IMR-90 (cell line): ENCODE measurements around the gene FAM217B. TPM values are rescaled to one million over a fixed set of nuclear protein-coding genes. Genes with fewer than 3 reads are reported as not detected.

Source experiments
- ATAC-seq: fragments of 200-7000 bp; cut with Tn5 transposase; 2 replicates; pipeline ENCODE4 v1.9.1; 2020; ENCODE audit warnings: low read depth, mild to moderate bottlenecking, moderate library complexity
- BruUV-seq: library from RNA; stranded (reverse); fragments of 400-500 nt; replicated peaks from 2 replicates; lab custom pipeline; 2021; lab: Mats Ljungman, UMichigan
- CTCF ChIA-PET: fragments of 300-600 bp; formaldehyde crosslinking; extraction: SDS; loops from one replicate; lab custom pipeline; 2021; ENCODE audit warnings: antibody characterized with exemption; lab: Yijun Ruan, JAX
- POLR2A ChIA-PET: fragments of 300-600 bp; sonication (Branson Sonifier 250); formaldehyde crosslinking; loops from one replicate; lab custom pipeline; 2022; ENCODE audit warnings: antibody characterized with exemption; ENCODE audit not compliant: unreplicated experiment; lab: Charles Lee
- DNase-seq: peaks from one replicate; pipeline ENCODE4 v3.0.0; 2013
- H2AFZ ChIP-seq: replicated peaks from 2 replicates; pipeline ENCODE3; 2013; ENCODE audit warnings: low read length, mild to moderate bottlenecking; ENCODE audit not compliant: poor library complexity
- H2AK5ac ChIP-seq: 2 replicates; pipeline ENCODE4 v1.6.1; 2013; ENCODE audit warnings: low read depth, low read length, inconsistent platforms
- H2AK9ac ChIP-seq: replicated peaks from 2 replicates; pipeline ENCODE3; 2013; ENCODE audit warnings: mild to moderate bottlenecking, low read depth, low read length, moderate library complexity; ENCODE audit not compliant: poor library complexity
- H2BK120ac ChIP-seq: 2 replicates; pipeline ENCODE4 v1.6.1; 2013; ENCODE audit warnings: low read depth, low read length, inconsistent platforms
- H2BK15ac ChIP-seq: 3 replicates; pipeline ENCODE4 v1.6.1; 2013; ENCODE audit warnings: low read depth, low read length, inconsistent platforms
- H2BK20ac ChIP-seq: 2 replicates; pipeline ENCODE4 v1.6.1; 2013; ENCODE audit warnings: low read depth, mild to moderate bottlenecking, inconsistent platforms, low read length, moderate library complexity
- H2BK5ac ChIP-seq: 2 replicates; pipeline ENCODE4 v1.6.1; 2013; ENCODE audit warnings: mild to moderate bottlenecking, low read depth, low read length, inconsistent platforms; ENCODE audit not compliant: poor library complexity, severe bottlenecking
- H3K14ac ChIP-seq: replicated peaks from 2 replicates; pipeline ENCODE4 v1.6.1; 2013; ENCODE audit warnings: low read depth, low read length, inconsistent platforms
- H3K18ac ChIP-seq: 2 replicates; pipeline ENCODE4 v1.6.1; 2013; ENCODE audit warnings: low read depth, low read length, control low read depth
- H3K23ac ChIP-seq: 2 replicates; pipeline ENCODE4 v1.6.1; 2013; ENCODE audit warnings: low read depth, low read length, inconsistent platforms
- H3K27ac ChIP-seq: 2 replicates; pipeline ENCODE4 v1.5.1; 2013; ENCODE audit warnings: mild to moderate bottlenecking, control low read depth, low read length; ENCODE audit not compliant: insufficient read depth
- H3K27me3 ChIP-seq: 2 replicates; pipeline ENCODE4 v1.6.1; 2013; ENCODE audit warnings: low read length; ENCODE audit not compliant: control insufficient read depth, insufficient read depth
- H3K36me3 ChIP-seq: 2 replicates; pipeline ENCODE4 v1.6.1; 2013; ENCODE audit warnings: low read length, mixed read lengths; ENCODE audit not compliant: control insufficient read depth, insufficient read depth
- H3K4ac ChIP-seq: 2 replicates; pipeline ENCODE4 v1.6.1; 2013; ENCODE audit warnings: low read depth, low read length, inconsistent platforms
- H3K4me1 ChIP-seq: 2 replicates; pipeline ENCODE4 v1.6.1; 2013; ENCODE audit warnings: low read length, mixed read lengths; ENCODE audit not compliant: control insufficient read depth, insufficient read depth
- H3K4me2 ChIP-seq: 2 replicates; pipeline ENCODE4 v1.6.1; 2013; ENCODE audit warnings: low read depth, mild to moderate bottlenecking, control low read depth, low read length, moderate library complexity
- H3K4me3 ChIP-seq: 2 replicates; pipeline ENCODE4 v1.5.1; 2013; ENCODE audit warnings: low read depth, mild to moderate bottlenecking, control low read depth, low read length, moderate library complexity; ENCODE audit not compliant: insufficient read depth
- H3K56ac ChIP-seq: 2 replicates; pipeline ENCODE4 v1.6.1; 2013; ENCODE audit warnings: low read length, inconsistent platforms; ENCODE audit not compliant: insufficient read depth; ENCODE audit errors: extremely low read depth
- H3K79me1 ChIP-seq, 2 experiments: 2 replicates each; pipeline ENCODE4 v1.6.1; 2013; ENCODE audit warnings: low read length in 2 of 2, inconsistent platforms in 1 of 2, low read depth in 1 of 2
- H3K9ac ChIP-seq: 2 replicates; pipeline ENCODE4 v1.6.1; 2013; ENCODE audit warnings: low read depth, low read length, control low read depth
- H3K9me1 ChIP-seq: 2 replicates; pipeline ENCODE4 v1.6.1; 2013; ENCODE audit warnings: low read length, inconsistent platforms; ENCODE audit not compliant: insufficient read depth
- H3K9me3 ChIP-seq: 2 replicates; pipeline ENCODE4 v1.6.1; 2013; ENCODE audit warnings: low read length; ENCODE audit not compliant: control insufficient read depth, insufficient read depth
- H4K20me1 ChIP-seq: 2 replicates; pipeline ENCODE4 v1.6.1; 2013; ENCODE audit warnings: low read length, inconsistent platforms; ENCODE audit not compliant: insufficient read depth
- H4K5ac ChIP-seq: 2 replicates; pipeline ENCODE4 v1.6.1; 2013; ENCODE audit warnings: mild to moderate bottlenecking, low read depth, low read length, control low read depth
- H4K8ac ChIP-seq, 2 experiments: 2 replicates each; pipeline ENCODE4 v1.6.1; 2013; ENCODE audit warnings: low read depth in 2 of 2, low read length in 2 of 2, control low read depth in 1 of 2, inconsistent platforms in 1 of 2
- H4K91ac ChIP-seq: 2 replicates; pipeline ENCODE4 v1.6.1; 2013; ENCODE audit warnings: low read depth, low read length, inconsistent platforms; ENCODE audit not compliant: insufficient read depth
- BHLHE40 ChIP-seq: fragments of 150-350 bp; IDR thresholded peaks from 2 replicates; pipeline ENCODE4 v1.6.1; 2016; ENCODE audit warnings: mild to moderate bottlenecking, low read depth, low read length
- CEBPB ChIP-seq: IDR thresholded peaks from 2 replicates; pipeline ENCODE4 v1.6.1; 2012; ENCODE audit warnings: low read depth, low read length, improper control_type of control experiment
- CHD1 ChIP-seq: IDR thresholded peaks from 2 replicates; pipeline ENCODE4 v1.6.1; 2012; ENCODE audit warnings: low read depth, low read length, improper control_type of control experiment
- CTCF ChIP-seq: conservative IDR thresholded peaks from 2 replicates; pipeline ENCODE4 v1.5.1; 2012; ENCODE audit warnings: mild to moderate bottlenecking, low read depth, low read length, improper control_type of control experiment
- ELK1 ChIP-seq: fragments of 150-350 bp; IDR thresholded peaks from 2 replicates; pipeline ENCODE4 v1.6.1; 2016; ENCODE audit warnings: low read depth, mild to moderate bottlenecking, low read length, moderate library complexity, borderline replicate concordance
- FOS ChIP-seq: fragments of 150-350 bp; IDR thresholded peaks from 2 replicates; pipeline ENCODE4 v1.6.1; 2016; ENCODE audit warnings: low read depth, low read length
- MAFK ChIP-seq: IDR thresholded peaks from 2 replicates; pipeline ENCODE4 v1.6.1; 2012; ENCODE audit warnings: low read depth, low read length, improper control_type of control experiment
- MAZ ChIP-seq: IDR thresholded peaks from 2 replicates; pipeline ENCODE4 v1.6.1; 2012; ENCODE audit warnings: low read depth, mild to moderate bottlenecking, low read length, improper control_type of control experiment, moderate library complexity, borderline replicate concordance
- MXI1 ChIP-seq: IDR thresholded peaks from 2 replicates; pipeline ENCODE4 v1.6.1; 2012; ENCODE audit warnings: low read depth, mild to moderate bottlenecking, low read length, moderate library complexity, borderline replicate concordance
- NFE2L2 ChIP-seq: fragments of 150-350 bp; IDR thresholded peaks from 2 replicates; pipeline ENCODE4 v1.6.1; 2016; ENCODE audit warnings: low read depth, mild to moderate bottlenecking, low read length
- POLR2A ChIP-seq: IDR thresholded peaks from 2 replicates; pipeline ENCODE4 v1.6.1; 2012; ENCODE audit warnings: mild to moderate bottlenecking, low read depth, low read length
- RAD21 ChIP-seq: IDR thresholded peaks from 2 replicates; pipeline ENCODE4 v1.6.1; 2012; ENCODE audit warnings: low read length, improper control_type of control experiment
- RCOR1 ChIP-seq: IDR thresholded peaks from 2 replicates; pipeline ENCODE4 v1.6.1; 2012; ENCODE audit warnings: mild to moderate bottlenecking, low read length, improper control_type of control experiment; ENCODE audit not compliant: insufficient replicate concordance
- RFX5 ChIP-seq: IDR thresholded peaks from 2 replicates; pipeline ENCODE4 v1.8.0; 2012; ENCODE audit warnings: low read depth, mild to moderate bottlenecking, low read length, moderate library complexity
- SMC3 ChIP-seq: fragments of 150-350 bp; IDR thresholded peaks from 2 replicates; pipeline ENCODE4 v1.6.1; 2016; ENCODE audit warnings: low read depth, mild to moderate bottlenecking, antibody characterized with exemption, low read length, moderate library complexity
- USF2 ChIP-seq: fragments of 150-350 bp; IDR thresholded peaks from 2 replicates; pipeline ENCODE4 v1.6.1; 2017; ENCODE audit warnings: mild to moderate bottlenecking, antibody characterized with exemption, low read length, low read depth
- WGBS, 2 experiments: methylation state at CpG; one replicate each; pipeline versions ENCODE4 v1.1.5 to v1.1.7; 2013; ENCODE audit warnings: missing lambda C conversion rate in 2 of 2; ENCODE audit not compliant: insufficient read length in 1 of 2; ENCODE audit errors: extremely low coverage in 2 of 2; 5-methylcytosine and 5-hydroxymethylcytosine counted together
- dilution Hi-C: fragments of 300-500 bp; cut with HindIII; formaldehyde crosslinking; loops from one replicate; pipeline ENCODE4 v1.14.3; 2018; ENCODE audit warnings: low sequenced_read_pairs; ENCODE audit not compliant: unreplicated experiment
- in situ Hi-C: fragments of 300-500 bp; cut with MboI; formaldehyde crosslinking; loops from 3 replicates; pipeline ENCODE4 v1.14.3; 2019; ENCODE audit warnings: low sequenced_read_pairs, inconsistent platforms, mixed read lengths
- intact Hi-C: fragments of 100-400 bp; cut with micrococcal nuclease; formaldehyde crosslinking; loops from 2 replicates; pipeline ENCODE4 v1.10.0; 2022
- polyA plus RNA-seq, 3 experiments: library from polyadenylated mRNA; depleted of rRNA; stranded (reverse); fragments of >200 nt; gene quantifications; 2 replicates each; pipeline ENCODE4 v1.2.3, GENCODE V29; 2012; ENCODE audit warnings: low replicate concordance in 1 of 3
- total RNA-seq: library from RNA; depleted of rRNA; stranded (reverse); fragments of >200 nt; gene quantifications from 2 replicates; pipeline ENCODE4 v1.2.3, GENCODE V29; 2012

Gene FAM217B
- total and polyA plus RNA-seq, 2 of the 4 experiments (the other 2 are of a cell fraction), result 3.0 to 3.9 TPM

GRCh38 chr20:59932616-59933295, 7.4 kb upstream of the FAM217B start:
- Histone ChIP-seq H4K5ac (no peak overlapping the region), H3K4ac (no peak overlapping the region), H4K8ac (no peak overlapping the region), H3K14ac (no peak overlapping the region), H3K9me3 (no peaks in the 10 kb centered on the region), H3K23ac (no peak overlapping the region), H3K4me1 (no peaks in the 10 kb centered on the region; the same call in 1 of the 2 replicates), H2AK9ac (no peak overlapping the region), H3K18ac (no peak overlapping the region), H2BK15ac (no peak overlapping the region), H2AK5ac (no peak overlapping the region), H3K36me3 (no peaks in the 10 kb centered on the region), H4K20me1 (0 out of 2 replicates have a peak, but pooled peaks cover 3% of the 10 kb centered on the region), H2BK20ac (no peak overlapping the region), H3K27me3 (no peaks in the 10 kb centered on the region), H3K27ac (no peak overlapping the region), H3K4me2 (no peak overlapping the region), H2BK120ac (no peak overlapping the region), H2BK5ac (no peak overlapping the region), H3K4me3 (no peak overlapping the region), H3K9ac (no peak overlapping the region), H3K56ac (no peak overlapping the region), H4K91ac (no peak overlapping the region), H3K9me1 (no peaks in the 10 kb centered on the region), H3K79me1 (0 out of 4 replicates have a peak, but pooled peaks cover 0 to 5% of the 10 kb centered on the region in 2 experiments), H2AFZ (no peak overlapping the region)
- ChIA-PET POLR2A (no interaction called here), CTCF (no interaction called here)
- TF ChIP-seq BHLHE40 (no peak), CEBPB (no peak), RAD21 (no peak), CHD1 (no peak), MAZ (no peak), RFX5 (no peak), USF2 (no peak), ELK1 (no peak), MAFK (no peak), NFE2L2 (no peak), SMC3 (no peak), POLR2A (no peak), MXI1 (no peak), FOS (no peak), CTCF (no peak), RCOR1 (no peak)
- in situ Hi-C loops (no loop called here), intact Hi-C loops (no loop called here), dilution Hi-C loops (no loop called here)
- DNase-seq (no peak), ATAC-seq (no peak)
- BruUV-seq, result no TSS peak
- WGBS, 2 experiments, result 100% methylated on average over 4 of the region's 72 CpGs; no CpG with 5 or more reads in 1 of the 2 experiments
